ENCODE measurements around the gene DOHH. TPM values are rescaled to one million over a fixed set of nuclear protein-coding genes. Genes with fewer than 3 reads are reported as not detected.
A peak's percentile ranks its signal among the peaks of the same experiment; 100 is the strongest.

The DOHH gene
- total RNA-seq, 4 donors from 2014 or later, result 15.3 to 59.5 (median 42.8) TPM

- no peak overlapping the region for H3K4me3 ChIP-seq
- H3K27me3 ChIP-seq, result no peaks in the 10 kb centered on the region
- DNase-seq (no peak), ATAC-seq (no peak)
- peaks cover 27 to 40% of the 10 kb centered on the region in 2 donors for H3K4me1 ChIP-seq
- in situ Hi-C loops (cut with MboI; ENCODE audit: low sequenced_read_pairs in 4 of 4) (no loop called here), intact Hi-C loops (cut with DNase I; ENCODE audit: low total_unique reads) (loop anchor here (10.0 kb wide), 1 partner anchor 548 kb away; no protein-coding TSS in a partner anchor)
- H3K27ac ChIP-seq, result no peak overlapping the region
- TF ChIP-seq POLR2A (IDR thresholded peaks at IDR 0.05), result no peak
- TF ChIP-seq, protein P1, sequence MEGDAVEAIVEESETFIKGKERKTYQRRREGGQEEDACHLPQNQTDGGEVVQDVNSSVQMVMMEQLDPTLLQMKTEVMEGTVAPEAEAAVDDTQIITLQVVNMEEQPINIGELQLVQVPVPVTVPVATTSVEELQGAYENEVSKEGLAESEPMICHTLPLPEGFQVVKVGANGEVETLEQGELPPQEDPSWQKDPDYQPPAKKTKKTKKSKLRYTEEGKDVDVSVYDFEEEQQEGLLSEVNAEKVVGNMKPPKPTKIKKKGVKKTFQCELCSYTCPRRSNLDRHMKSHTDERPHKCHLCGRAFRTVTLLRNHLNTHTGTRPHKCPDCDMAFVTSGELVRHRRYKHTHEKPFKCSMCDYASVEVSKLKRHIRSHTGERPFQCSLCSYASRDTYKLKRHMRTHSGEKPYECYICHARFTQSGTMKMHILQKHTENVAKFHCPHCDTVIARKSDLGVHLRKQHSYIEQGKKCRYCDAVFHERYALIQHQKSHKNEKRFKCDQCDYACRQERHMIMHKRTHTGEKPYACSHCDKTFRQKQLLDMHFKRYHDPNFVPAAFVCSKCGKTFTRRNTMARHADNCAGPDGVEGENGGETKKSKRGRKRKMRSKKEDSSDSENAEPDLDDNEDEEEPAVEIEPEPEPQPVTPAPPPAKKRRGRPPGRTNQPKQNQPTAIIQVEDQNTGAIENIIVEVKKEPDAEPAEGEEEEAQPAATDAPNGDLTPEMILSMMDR (IDR thresholded peaks at IDR 0.05 in 4 of 5, conservative IDR thresholded peaks at IDR 0.05 in 1 of 5), result no peak
- no peaks in the 10 kb centered on the region for H3K36me3 ChIP-seq
- no peaks in the 10 kb centered on the region for H3K9me3 ChIP-seq
These were observed 2.6 kb upstream of the DOHH start for GRCh38 chr19:3503036-3503572.

GRCh38 chr19:3501780-3502179 is 1.3 kb upstream of the DOHH start:
- no peak overlapping the region for H3K4me3 ChIP-seq
- no peaks in the 10 kb centered on the region for H3K27me3 ChIP-seq
- in situ Hi-C loops (cut with MboI; ENCODE audit: low sequenced_read_pairs in 4 of 4), result no loop called here
- H3K36me3 ChIP-seq, result no peaks in the 10 kb centered on the region
- no peaks in the 10 kb centered on the region for H3K9me3 ChIP-seq
- TF ChIP-seq POLR2A (IDR thresholded peaks at IDR 0.05), result no peak
- TF ChIP-seq, protein P1 (IDR thresholded peaks at IDR 0.05 in 4 of 5, conservative IDR thresholded peaks at IDR 0.05 in 1 of 5), result no peak
- no peak for ATAC-seq
- no peak for DNase-seq
- H3K27ac ChIP-seq, result no peak overlapping the region
- peaks cover 21 to 28% of the 10 kb centered on the region in 2 donors for H3K4me1 ChIP-seq
- intact Hi-C loops (cut with DNase I; ENCODE audit: low total_unique reads), result loop anchor here (10.0 kb wide), 1 partner anchor 547 kb away; no protein-coding TSS in a partner anchor

DNA sequence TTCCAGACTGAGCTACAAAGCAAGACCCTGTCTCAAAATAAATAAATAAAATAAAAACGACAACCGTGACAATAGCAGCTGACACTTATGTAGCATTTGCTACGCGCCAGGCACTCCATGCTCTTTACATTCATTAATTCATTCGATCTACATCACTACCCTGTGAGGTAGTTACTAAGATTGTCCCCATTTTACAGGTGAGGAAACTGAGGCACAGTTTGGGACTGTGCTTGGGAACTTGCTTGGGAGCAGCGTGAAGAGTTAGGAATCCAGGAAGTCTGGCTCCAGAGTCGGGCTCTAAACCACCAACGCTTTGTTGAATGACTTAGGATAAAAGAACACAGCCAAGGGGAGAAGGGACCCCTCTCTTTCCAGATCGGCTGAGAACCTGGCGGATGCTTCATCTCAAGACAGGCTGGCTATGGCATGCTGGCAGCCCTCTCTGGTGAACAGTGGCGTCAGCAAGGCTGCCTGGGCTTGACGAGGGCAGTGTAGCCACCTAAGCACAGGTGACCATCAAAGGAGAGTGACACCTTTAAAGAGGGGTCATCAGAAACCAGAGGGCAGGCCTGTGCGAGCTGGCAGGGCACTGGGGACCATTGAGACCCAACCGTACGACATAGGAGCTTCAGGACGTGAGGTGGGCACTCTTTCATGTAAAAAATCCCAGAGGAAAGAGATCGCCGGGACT is 591 bp downstream of the DOHH start:
- TF ChIP-seq POLR2A (IDR thresholded peaks at IDR 0.05), result no peak
- TF ChIP-seq, protein P1 (IDR thresholded peaks at IDR 0.05 in 4 of 5, conservative IDR thresholded peaks at IDR 0.05 in 1 of 5), result no peak
- peak overlapping the region; percentile 84 to 98 (median 86) for H3K27ac ChIP-seq
- no peaks in the 10 kb centered on the region for H3K9me3 ChIP-seq
- intact Hi-C loops (cut with DNase I; ENCODE audit: low total_unique reads), result loop anchor here (10.0 kb wide), 1 partner anchor 545 kb away; no protein-coding TSS in a partner anchor
- no peaks in the 10 kb centered on the region for H3K27me3 ChIP-seq
- peak overlapping the region; percentile 90 to 94 (median 92) for H3K4me3 ChIP-seq
- ATAC-seq (no peak), DNase-seq (no peak)
- in situ Hi-C loops (cut with MboI; ENCODE audit: low sequenced_read_pairs in 4 of 4), result no loop called here
- peaks cover 0 to 17% of the 10 kb centered on the region in 2 donors for H3K36me3 ChIP-seq
- peaks cover 17% of the 10 kb centered on the region in 2 donors for H3K4me1 ChIP-seq

GRCh38 chr19:3497757-3498520 is 2.5 kb downstream of the DOHH start:
- intact Hi-C loops (cut with DNase I; ENCODE audit: low total_unique reads), result no loop called here
- Histone ChIP-seq H3K36me3 (peaks cover 0 to 33% of the 10 kb centered on the region in 2 donors), H3K27ac (no peak overlapping the region), H3K4me3 (no peak overlapping the region), H3K27me3 (no peaks in the 10 kb centered on the region), H3K9me3 (no peaks in the 10 kb centered on the region), H3K4me1 (peaks cover 17% of the 10 kb centered on the region in 2 donors)
- TF ChIP-seq, protein P1 (IDR thresholded peaks at IDR 0.05 in 4 of 5, conservative IDR thresholded peaks at IDR 0.05 in 1 of 5), result no peak
- no peak for TF ChIP-seq POLR2A (IDR thresholded peaks at IDR 0.05)
- ATAC-seq (no peak), DNase-seq (no peak)
- in situ Hi-C loops (cut with MboI; ENCODE audit: low sequenced_read_pairs in 4 of 4), result no loop called here

All from gastrocnemius medialis (tissue), 4 donors.